GM06990 (cell line): ENCODE measurements around the gene OGFOD3.
"Not testable (repeated sequence)": the region's sequence is repeated elsewhere in the genome, so short reads cannot be mapped to it uniquely, and the experiment has no call there.

Experiments used
- DNase-seq: peaks from one replicate; pipeline ENCODE4 v3.0.0-alpha.2; 2011; ENCODE audit not compliant: insufficient read length; ENCODE audit errors: extremely low read depth
- H3K27me3 ChIP-seq: replicated peaks from 2 replicates; pipeline ENCODE4 v1.6.0; 2011; ENCODE audit warnings: low read length; ENCODE audit not compliant: control insufficient read depth, insufficient read depth
- H3K36me3 ChIP-seq: 2 replicates; pipeline ENCODE4 v1.5.1; 2011; ENCODE audit warnings: low read length; ENCODE audit not compliant: control insufficient read depth, insufficient read depth
- H3K4me3 ChIP-seq: replicated peaks from 2 replicates; pipeline ENCODE4 v1.5.1; 2011; ENCODE audit warnings: low read depth, mild to moderate bottlenecking, control low read depth, low read length
- TF ChIP-seq, protein P1 (sequence below): IDR thresholded peaks from 2 replicates; pipeline ENCODE4 v1.5.1; 2011; ENCODE audit warnings: low read length, control low read depth, mild to moderate bottlenecking, inconsistent platforms; ENCODE audit not compliant: insufficient read depth, poor library complexity, severe bottlenecking

Gene OGFOD3

DNA sequence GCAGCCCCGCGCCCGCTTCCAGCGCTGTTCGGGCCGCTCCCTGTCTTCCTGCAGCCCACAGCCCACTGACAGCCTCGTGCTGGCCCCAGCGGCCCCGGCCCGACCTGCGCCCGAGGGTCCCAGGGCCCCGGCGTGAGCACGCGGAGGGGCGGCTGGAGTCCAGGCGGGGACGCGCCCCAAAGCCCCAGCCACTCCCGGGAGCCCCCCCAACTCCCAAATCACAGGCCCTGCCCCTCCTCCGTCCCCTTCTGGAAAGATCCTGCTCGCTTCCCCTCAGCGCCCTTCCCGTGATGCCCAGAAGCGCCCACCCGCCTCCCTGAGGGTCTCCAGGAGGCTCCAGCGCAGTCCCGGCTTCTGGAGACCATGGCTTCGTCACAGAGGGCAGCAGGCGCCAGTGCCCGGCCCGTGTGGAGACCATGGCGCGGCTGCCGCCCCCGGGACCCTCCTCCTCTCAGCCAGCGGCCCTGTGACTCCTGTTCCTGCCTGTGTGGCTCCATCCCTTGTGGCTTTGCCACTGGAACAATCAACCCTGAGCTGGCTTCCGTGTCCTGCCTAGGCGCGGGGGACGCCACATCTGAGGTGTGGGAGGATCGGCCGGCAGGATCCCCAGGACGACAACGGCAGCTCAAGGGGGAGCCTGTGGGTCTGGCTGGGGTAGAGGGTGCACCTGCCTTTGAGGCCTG is 42.9 kb downstream of the OGFOD3 start:
- no peaks in the 10 kb centered on the region; the same call in none of the 2 replicates for H3K27me3 ChIP-seq
- no peaks in the 10 kb centered on the region for H3K36me3 ChIP-seq
- TF ChIP-seq, protein P1, sequence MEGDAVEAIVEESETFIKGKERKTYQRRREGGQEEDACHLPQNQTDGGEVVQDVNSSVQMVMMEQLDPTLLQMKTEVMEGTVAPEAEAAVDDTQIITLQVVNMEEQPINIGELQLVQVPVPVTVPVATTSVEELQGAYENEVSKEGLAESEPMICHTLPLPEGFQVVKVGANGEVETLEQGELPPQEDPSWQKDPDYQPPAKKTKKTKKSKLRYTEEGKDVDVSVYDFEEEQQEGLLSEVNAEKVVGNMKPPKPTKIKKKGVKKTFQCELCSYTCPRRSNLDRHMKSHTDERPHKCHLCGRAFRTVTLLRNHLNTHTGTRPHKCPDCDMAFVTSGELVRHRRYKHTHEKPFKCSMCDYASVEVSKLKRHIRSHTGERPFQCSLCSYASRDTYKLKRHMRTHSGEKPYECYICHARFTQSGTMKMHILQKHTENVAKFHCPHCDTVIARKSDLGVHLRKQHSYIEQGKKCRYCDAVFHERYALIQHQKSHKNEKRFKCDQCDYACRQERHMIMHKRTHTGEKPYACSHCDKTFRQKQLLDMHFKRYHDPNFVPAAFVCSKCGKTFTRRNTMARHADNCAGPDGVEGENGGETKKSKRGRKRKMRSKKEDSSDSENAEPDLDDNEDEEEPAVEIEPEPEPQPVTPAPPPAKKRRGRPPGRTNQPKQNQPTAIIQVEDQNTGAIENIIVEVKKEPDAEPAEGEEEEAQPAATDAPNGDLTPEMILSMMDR = no peak
- DNase-seq = no peak
- H3K4me3 ChIP-seq = no peak overlapping the region

GRCh38 chr17:82374626-82375331 is 43.6 kb downstream of the OGFOD3 start:
- DNase-seq = no peak
- TF ChIP-seq, protein P1 = no peak
- Histone ChIP-seq H3K27me3 (no peaks in the 10 kb centered on the region; the same call in none of the 2 replicates), H3K4me3 (no peak overlapping the region), H3K36me3 (no peaks in the 10 kb centered on the region)

GRCh38 chr17:82373731-82374625 is 44.4 kb downstream of the OGFOD3 start:
- no peaks in the 10 kb centered on the region; the same call in none of the 2 replicates for H3K27me3 ChIP-seq
- DNase-seq = no peak
- H3K4me3 ChIP-seq = no peak overlapping the region
- TF ChIP-seq, protein P1 = no peak
- no peaks in the 10 kb centered on the region for H3K36me3 ChIP-seq

- H3K27me3 ChIP-seq, H3K4me3 ChIP-seq, DNase-seq, H3K36me3 ChIP-seq: not testable (repeated sequence)
These were observed 45.3 kb downstream of the OGFOD3 start for GRCh38 chr17:82373072-82373452.

DNA sequence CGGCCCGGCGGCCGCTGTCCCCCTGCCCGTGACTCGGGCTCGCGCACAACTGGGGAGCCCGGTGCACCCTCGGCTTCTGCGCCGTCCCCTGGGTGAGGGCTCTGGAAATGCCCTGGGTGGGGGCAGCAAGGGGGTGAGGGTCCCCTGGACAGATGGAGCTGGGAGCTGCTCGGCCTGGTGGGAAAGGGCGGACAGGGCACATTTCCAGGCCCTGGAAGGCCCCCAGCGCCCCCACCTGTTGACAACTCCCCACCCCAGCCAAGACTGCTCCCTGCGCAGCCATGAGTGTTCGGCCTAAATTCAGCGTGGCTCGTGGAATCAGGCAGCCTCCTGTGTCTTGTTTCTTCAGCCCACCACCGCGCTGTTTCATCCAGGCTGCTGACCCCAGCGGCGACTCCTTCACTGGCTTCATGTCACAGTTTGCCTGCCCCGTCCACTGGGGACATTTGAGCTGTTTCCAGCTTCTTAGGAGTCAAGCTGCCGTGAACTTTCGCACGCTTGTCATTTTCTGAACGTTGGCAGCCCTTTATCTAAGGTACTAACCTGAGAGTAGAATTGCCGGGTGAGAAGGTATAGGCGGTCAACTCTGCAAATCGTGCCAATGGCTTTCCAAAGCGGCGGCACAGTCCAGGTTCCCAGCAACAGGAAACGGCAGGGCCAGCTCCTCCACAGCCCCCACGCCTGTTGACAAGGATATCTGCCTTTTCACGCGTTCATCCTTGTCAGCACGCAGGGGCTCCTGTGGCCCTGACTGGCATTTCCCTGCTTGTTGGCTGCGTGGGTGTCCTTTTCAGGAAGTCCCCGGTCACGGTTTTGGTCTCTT is 45.9 kb downstream of the OGFOD3 start:
- Histone ChIP-seq H3K36me3 (no peaks in the 10 kb centered on the region), H3K27me3 (no peaks in the 10 kb centered on the region; the same call in none of the 2 replicates), H3K4me3 (no peak overlapping the region)
- no peak for DNase-seq
- TF ChIP-seq, protein P1 = no peak
